K562 (cell line): ENCODE measurements around the gene ACAP3. TPM values are rescaled to one million over a fixed set of nuclear protein-coding genes. Genes with fewer than 3 reads are reported as not detected.

ENCODE experiments used
- CBX8 ChIP-seq: fragments of 200-600 bp; sonication (generic); IDR thresholded peaks from 2 replicates; pipeline ENCODE4 v1.6.1; 2012; ENCODE audit warnings: borderline replicate concordance, mixed run types, low read depth, mild to moderate bottlenecking, moderate library complexity, mixed read lengths, low read length, control low read depth, inconsistent platforms; ENCODE audit not compliant: poor library complexity, severe bottlenecking; ENCODE audit errors: extremely low read depth
- CHD4 ChIP-seq: fragments of 200-600 bp; sonication (generic); IDR thresholded peaks from 3 replicates; pipeline ENCODE4 v1.6.1; 2012; ENCODE audit warnings: low read depth, mild to moderate bottlenecking, mixed read lengths, low read length, inconsistent platforms; ENCODE audit not compliant: insufficient read depth, insufficient replicate concordance, poor library complexity, severe bottlenecking
- ELF2 ChIP-seq: fragments of 250-450 bp; sonication (Bioruptor Pico); IDR thresholded peaks from 2 replicates; pipeline ENCODE4 v1.5.0; 2021; ENCODE audit warnings: mild to moderate bottlenecking
- FOSL1 ChIP-seq: fragments of 200-800 bp; sonication (Bioruptor generic); conservative IDR thresholded peaks from 2 replicates; pipeline ENCODE4 v1.6.1; 2016; ENCODE audit warnings: missing genetic modification characterization, missing compliant biosample characterization
- MAFK ChIP-seq: IDR thresholded peaks from 2 replicates; pipeline ENCODE4 v1.6.1; 2011; ENCODE audit warnings: low read length, improper control_type of control experiment
- RBBP5 ChIP-seq: fragments of 200-600 bp; sonication (generic); IDR thresholded peaks from 2 replicates; pipeline ENCODE4 v1.6.1; 2012; ENCODE audit warnings: borderline replicate concordance, mild to moderate bottlenecking, low read length, control low read depth, inconsistent platforms; ENCODE audit not compliant: insufficient read depth, poor library complexity, severe bottlenecking
- RCOR1 ChIP-seq, 2 experiments: IDR thresholded peaks; 2 replicates each; pipeline ENCODE4 v1.6.1; 2012; ENCODE audit warnings: low read depth in 2 of 2, low read length in 2 of 2, borderline replicate concordance in 1 of 2, improper control_type of control experiment in 1 of 2
- TCF7 ChIP-seq: sonication (generic); IDR thresholded peaks from 2 replicates; pipeline ENCODE4 v1.6.1; 2016; ENCODE audit warnings: antibody characterized with exemption, borderline replicate concordance
- TEAD1 ChIP-seq, 2 experiments: fragments of 450-650 bp in 1 of 2; sonication (generic) in 1 of 2; formaldehyde crosslinking; IDR thresholded peaks; 2 replicates each; pipeline versions ENCODE4 v1.4.0 to v1.8.0; 2020 to 2022; ENCODE audit warnings: mild to moderate bottlenecking in 2 of 2, missing genetic modification reagents in 1 of 2
- ZNF76 ChIP-seq: fragments of 250-450 bp; sonication (Bioruptor Pico); IDR thresholded peaks from 2 replicates; pipeline ENCODE4 v1.4.0; 2020; ENCODE audit warnings: mild to moderate bottlenecking, moderate library complexity, borderline replicate concordance
- polyA plus RNA-seq, 8 experiments: library from polyadenylated mRNA; depleted of rRNA in 4 of 8; stranded (reverse) in 5 of 8; unstranded in 3 of 8; fragments of >200 nt; fragmentation: Nextera tagmentation in 2 of 8; fragmentation: Illumina TruSeq in 1 of 8; extraction: Ambion mirVana in 2 of 8; extraction: Trizol in 1 of 8; gene quantifications; 2 replicates each; pipeline versions ENCODE4 v1.2.1 to v1.2.3, GENCODE V29; 2011 to 2014; ENCODE audit warnings: inconsistent platforms in 1 of 8, missing spikeins in 1 of 8
- total RNA-seq, 7 experiments: library from RNA; depleted of rRNA in 6 of 7; stranded (reverse); fragments of >200 nt in 6 of 7; fragmentation: Illumina TruSeq in 2 of 7; extraction: Trizol in 2 of 7; gene quantifications; 2 replicates each; pipeline versions ENCODE4 v1.2.1 to v1.2.3, GENCODE V29; 2011 to 2021; ENCODE audit warnings: low replicate concordance in 1 of 7
- TF ChIP-seq, protein P1 (sequence below): fragments of 450-650 bp; IDR thresholded peaks from 2 replicates; pipeline ENCODE4 v1.7.1; 2018; ENCODE audit warnings: mild to moderate bottlenecking, low read depth; ENCODE audit not compliant: partially characterized antibody
- TF ChIP-seq, protein P2 (sequence below), 2 experiments: fragments of 450-650 bp in 1 of 2; IDR thresholded peaks; 2 replicates each; pipeline ENCODE4 v1.6.1; 2011 to 2017; ENCODE audit warnings: low read depth in 2 of 2, antibody characterized with exemption in 1 of 2, borderline replicate concordance in 1 of 2, low read length in 1 of 2, mild to moderate bottlenecking in 1 of 2, mixed read lengths in 1 of 2; ENCODE audit not compliant: control insufficient read depth in 1 of 2

ACAP3 gene
- total and polyA plus RNA-seq, 9 of the 15 experiments (the other 6 are each of a cell fraction or from before 2014, with no cell fraction given) = 0.01 to 49.0 (median 12.0) TPM

DNA sequence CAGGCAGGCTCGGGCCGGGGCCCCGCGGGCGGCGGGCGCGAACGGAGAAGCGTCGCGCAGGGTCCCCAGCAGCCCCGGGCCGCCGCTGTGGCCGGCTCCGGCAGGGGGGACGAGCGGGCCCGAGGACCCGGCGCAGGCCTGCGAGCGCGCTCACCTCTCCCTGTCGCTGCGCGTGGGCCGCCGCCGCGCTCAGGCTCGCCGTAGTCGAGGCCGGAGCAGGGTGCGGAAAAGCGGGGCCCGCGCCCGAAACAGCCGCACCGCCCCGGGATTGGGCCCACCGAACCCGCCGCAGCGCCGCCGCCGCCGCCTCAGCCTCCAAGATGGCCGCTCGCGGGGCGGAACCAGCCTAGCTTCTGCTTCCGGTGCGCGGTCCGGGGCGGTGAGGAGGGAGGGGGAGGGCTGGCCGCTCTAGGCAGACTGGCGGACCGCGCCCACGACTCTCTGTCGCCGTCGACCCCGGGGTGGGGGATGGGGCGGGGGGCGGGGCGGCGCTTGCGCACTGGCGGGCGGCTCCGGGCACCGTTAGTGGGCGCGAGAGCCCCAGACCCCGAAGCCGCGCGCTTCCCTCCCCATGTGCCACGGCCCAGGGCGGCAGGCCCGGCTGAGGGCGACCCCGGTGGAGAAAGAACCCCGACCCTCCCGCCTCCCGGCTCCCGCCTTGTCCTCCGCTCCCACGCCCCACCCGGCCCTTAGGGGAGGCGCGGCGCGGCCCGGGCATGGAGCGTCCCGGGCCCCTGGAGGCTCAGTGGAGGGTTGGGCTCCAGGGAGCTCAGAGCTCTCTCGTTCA lies 34.0 kb downstream of the ACAP3 start, which contains the start of gene UBE2J2 (continued):
- no peak; the same call in 1 of the 2 replicates for TF ChIP-seq ZNF76 (CRISPR knock-in tag)
- peak; percentile 39; the same call in 1 of the 2 replicates for TF ChIP-seq FOSL1 (tag)
- 0 out of 2 replicates have a peak, but pooled peaks have one; percentile 60 for TF ChIP-seq TCF7
- no peak for TF ChIP-seq ELF2
- TF ChIP-seq, protein P1, sequence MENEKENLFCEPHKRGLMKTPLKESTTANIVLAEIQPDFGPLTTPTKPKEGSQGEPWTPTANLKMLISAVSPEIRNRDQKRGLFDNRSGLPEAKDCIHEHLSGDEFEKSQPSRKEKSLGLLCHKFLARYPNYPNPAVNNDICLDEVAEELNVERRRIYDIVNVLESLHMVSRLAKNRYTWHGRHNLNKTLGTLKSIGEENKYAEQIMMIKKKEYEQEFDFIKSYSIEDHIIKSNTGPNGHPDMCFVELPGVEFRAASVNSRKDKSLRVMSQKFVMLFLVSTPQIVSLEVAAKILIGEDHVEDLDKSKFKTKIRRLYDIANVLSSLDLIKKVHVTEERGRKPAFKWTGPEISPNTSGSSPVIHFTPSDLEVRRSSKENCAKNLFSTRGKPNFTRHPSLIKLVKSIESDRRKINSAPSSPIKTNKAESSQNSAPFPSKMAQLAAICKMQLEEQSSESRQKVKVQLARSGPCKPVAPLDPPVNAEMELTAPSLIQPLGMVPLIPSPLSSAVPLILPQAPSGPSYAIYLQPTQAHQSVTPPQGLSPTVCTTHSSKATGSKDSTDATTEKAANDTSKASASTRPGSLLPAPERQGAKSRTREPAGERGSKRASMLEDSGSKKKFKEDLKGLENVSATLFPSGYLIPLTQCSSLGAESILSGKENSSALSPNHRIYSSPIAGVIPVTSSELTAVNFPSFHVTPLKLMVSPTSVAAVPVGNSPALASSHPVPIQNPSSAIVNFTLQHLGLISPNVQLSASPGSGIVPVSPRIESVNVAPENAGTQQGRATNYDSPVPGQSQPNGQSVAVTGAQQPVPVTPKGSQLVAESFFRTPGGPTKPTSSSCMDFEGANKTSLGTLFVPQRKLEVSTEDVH = peak; percentile 35
- TF ChIP-seq, protein P2, sequence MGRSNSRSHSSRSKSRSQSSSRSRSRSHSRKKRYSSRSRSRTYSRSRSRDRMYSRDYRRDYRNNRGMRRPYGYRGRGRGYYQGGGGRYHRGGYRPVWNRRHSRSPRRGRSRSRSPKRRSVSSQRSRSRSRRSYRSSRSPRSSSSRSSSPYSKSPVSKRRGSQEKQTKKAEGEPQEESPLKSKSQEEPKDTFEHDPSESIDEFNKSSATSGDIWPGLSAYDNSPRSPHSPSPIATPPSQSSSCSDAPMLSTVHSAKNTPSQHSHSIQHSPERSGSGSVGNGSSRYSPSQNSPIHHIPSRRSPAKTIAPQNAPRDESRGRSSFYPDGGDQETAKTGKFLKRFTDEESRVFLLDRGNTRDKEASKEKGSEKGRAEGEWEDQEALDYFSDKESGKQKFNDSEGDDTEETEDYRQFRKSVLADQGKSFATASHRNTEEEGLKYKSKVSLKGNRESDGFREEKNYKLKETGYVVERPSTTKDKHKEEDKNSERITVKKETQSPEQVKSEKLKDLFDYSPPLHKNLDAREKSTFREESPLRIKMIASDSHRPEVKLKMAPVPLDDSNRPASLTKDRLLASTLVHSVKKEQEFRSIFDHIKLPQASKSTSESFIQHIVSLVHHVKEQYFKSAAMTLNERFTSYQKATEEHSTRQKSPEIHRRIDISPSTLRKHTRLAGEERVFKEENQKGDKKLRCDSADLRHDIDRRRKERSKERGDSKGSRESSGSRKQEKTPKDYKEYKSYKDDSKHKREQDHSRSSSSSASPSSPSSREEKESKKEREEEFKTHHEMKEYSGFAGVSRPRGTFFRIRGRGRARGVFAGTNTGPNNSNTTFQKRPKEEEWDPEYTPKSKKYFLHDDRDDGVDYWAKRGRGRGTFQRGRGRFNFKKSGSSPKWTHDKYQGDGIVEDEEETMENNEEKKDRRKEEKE (IDR thresholded peaks at IDR 0.05; ENCODE audit: borderline replicate concordance in 1 of 2, control insufficient read depth in 1 of 2, low read depth in 2 of 2, low read length in 1 of 2) = 0 out of 4 replicates have a peak, but pooled peaks of 1 of the 2 experiments have one; percentile 33
- TF ChIP-seq TEAD1 (CRISPR knock-in tag; IDR thresholded peaks at IDR 0.05) = peak in 1 of 2 experiments; percentile 77; a peak in 3 of 4 replicates
- no peak for TF ChIP-seq CBX8
- peak in 1 of 2 experiments; percentile 32; a peak in 1 of 4 replicates for TF ChIP-seq RCOR1 (IDR thresholded peaks at IDR 0.05; ENCODE audit: borderline replicate concordance in 1 of 2, low read depth in 2 of 2, low read length in 2 of 2)
- peak; percentile 98 for TF ChIP-seq RBBP5
- no peak for TF ChIP-seq MAFK
- no peak for TF ChIP-seq CHD4
